Ramos (cell line): ENCODE data around the gene TULP3.

ENCODE experiments used
- in situ Hi-C: fragments of 300-500 bp; cut with MboI; formaldehyde crosslinking; loops from one replicate; pipeline ENCODE4 v1.14.3; 2022; ENCODE audit warnings: low sequenced_read_pairs; ENCODE audit not compliant: unreplicated experiment

The TULP3 gene

GRCh38 chr12:2960996-2961616 is 70.4 kb downstream of the TULP3 start:
- in situ Hi-C loops: no loop called here

- in situ Hi-C loops: no loop called here
These were observed 71.0 kb downstream of the TULP3 start for GRCh38 chr12:2961705-2962104.

GRCh38 chr12:2963154-2963759 is 72.6 kb downstream of the TULP3 start:
- in situ Hi-C loops: no loop called here

GRCh38 chr12:2963760-2964292 is 73.1 kb downstream of the TULP3 start:
- in situ Hi-C loops: no loop called here

DNA sequence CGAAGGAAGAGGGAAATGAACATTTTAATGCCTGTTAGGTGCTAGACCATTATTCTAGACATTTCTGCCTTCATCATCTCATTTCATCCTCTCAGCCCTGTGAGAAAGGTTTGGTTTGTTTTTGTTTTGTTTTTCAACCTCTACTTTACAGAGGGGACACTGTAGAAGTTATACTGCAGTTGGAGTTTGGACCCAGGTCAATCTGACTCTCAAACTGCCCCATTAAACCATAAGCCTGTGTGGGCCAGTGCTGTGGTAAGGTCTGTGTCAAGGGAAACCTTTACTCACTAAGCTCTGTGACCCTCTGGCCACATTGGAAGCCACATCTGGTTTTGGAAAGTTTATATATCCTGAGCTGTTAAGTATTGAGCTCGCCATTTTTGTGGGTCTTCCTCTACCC is 77.0 kb downstream of the TULP3 start:
- in situ Hi-C loops: no loop called here

DNA sequence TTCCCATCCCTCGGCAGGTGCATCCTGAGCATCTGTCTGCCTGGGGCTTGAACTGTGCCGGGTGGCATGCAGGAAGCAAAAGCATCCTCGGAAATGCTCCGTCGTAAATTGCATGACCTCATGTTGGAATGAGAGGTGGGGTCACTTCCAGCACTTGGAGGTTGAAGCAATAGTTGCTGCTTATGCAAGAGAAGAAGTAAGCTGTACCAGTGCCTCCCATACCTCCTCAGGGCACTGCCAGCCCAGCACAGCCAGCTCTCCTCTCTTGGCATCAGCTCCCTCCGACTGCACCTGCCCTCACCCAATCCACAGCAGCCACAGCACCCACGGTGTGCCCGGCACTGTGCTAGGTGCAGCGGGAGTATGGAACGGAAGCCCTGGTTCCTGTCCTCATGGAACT is 80.1 kb downstream of the TULP3 start:
- in situ Hi-C loops: no loop called here

DNA sequence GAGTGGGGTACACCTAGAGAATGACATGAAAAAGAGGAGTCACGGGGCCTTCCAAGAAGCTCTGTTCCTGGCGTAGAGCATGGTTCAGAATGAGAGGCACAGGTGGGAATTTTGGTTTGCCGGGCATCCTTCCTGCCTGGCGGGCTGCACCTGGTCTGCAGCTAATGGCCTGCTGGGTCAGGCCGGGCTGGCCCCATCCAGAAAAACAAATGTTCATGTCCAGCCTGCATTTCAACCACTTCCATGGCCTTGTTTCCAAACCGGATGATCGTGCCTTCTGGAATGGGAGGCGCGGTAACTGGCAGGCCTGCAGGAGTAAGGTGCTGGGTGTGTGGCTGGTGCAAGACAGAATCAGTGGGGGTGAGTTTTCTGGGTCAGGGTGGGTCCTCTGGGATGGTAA is 82.9 kb downstream of the TULP3 start:
- in situ Hi-C loops: no loop called here

- in situ Hi-C loops: no loop called here
These were observed 83.9 kb downstream of the TULP3 start for GRCh38 chr12:2974560-2974971.

DNA sequence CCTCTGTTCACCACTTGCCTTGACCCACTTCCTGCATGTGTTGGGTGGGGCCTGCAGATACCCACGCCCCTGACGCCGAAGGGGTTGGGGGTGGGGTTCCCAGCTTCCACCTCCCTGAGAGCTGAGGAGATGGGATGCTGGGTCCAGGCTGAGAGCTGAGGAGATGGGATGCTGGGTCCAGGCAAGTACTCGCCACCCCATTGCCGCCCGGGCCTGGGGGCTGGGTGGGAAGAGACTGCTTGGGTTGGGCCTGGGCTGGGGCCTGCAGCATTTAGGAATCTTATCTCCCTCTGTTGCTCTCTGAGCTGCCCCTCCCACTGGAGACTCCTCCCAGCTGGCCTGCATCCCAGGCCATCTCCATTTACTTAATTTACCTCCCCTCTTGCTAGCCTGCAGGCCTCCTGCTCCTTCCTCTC is 85.9 kb downstream of the TULP3 start:
- in situ Hi-C loops: no loop called here

- in situ Hi-C loops: no loop called here
These were observed 87.1 kb downstream of the TULP3 start for GRCh38 chr12:2977776-2978175.

GRCh38 chr12:2979806-2980205 is 89.1 kb downstream of the TULP3 start:
- in situ Hi-C loops: no loop called here

DNA sequence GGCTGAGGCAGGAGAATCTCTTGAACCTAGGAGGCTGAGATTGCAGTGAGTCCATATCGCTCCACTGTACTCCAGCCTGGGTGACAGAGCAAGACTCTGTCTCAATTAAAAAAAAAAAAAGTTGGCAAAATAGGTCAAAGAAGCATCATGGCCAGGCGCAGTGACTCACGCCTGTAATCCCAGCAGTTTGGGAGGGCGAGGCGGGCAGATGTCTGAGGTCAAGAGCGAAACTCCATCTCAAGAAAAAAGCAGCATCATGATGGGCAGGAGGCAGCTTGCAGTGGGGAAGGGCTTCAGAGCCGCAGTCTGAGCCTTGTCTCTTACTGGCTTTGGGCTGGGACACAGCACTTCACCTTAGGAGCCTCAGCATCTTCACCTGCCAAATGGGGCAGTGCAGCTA is 89.9 kb downstream of the TULP3 start:
- in situ Hi-C loops: no loop called here

GRCh38 chr12:2982361-2982760 is 91.7 kb downstream of the TULP3 start:
- in situ Hi-C loops: no loop called here

GRCh38 chr12:2984249-2984648 is 93.6 kb downstream of the TULP3 start:
- in situ Hi-C loops: no loop called here

DNA sequence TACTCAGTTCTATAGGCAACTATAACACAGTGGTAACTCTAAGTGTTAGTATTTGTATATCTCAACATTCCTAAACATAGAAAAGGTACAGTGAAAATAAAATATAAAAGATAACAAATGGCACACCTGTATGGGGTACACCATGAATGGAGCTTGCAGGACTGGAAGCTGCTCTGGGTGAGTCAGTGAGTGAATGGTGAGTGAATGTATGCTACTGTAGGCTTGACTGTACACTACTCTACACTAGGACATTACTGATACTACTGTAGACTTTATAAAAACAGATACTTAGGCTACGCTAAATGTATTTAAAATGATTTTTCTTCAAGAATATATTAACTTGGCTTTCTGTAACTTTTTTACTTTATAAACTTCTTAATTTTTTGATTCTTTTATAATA is 94.0 kb downstream of the TULP3 start:
- in situ Hi-C loops: no loop called here

GRCh38 chr12:2986876-2987275 is 96.2 kb downstream of the TULP3 start:
- in situ Hi-C loops: no loop called here

GRCh38 chr12:2988494-2988893 is 97.8 kb downstream of the TULP3 start:
- in situ Hi-C loops: no loop called here
